ENCODE results near the gene PNISR.

- TF ChIP-seq CTCF (conservative IDR thresholded peaks at IDR 0.05; ENCODE audit: low read length) (no peak), EZH2phosphoT487 (IDR thresholded peaks at IDR 0.05; ENCODE audit: borderline replicate concordance) (no peak)
Measured at GRCh38 chr6:99384507-99384906, 40.6 kb downstream of the PNISR start.
